Neural crest cell (in vitro differentiated cells): ENCODE measurements around the gene LRTM1. TPM values are rescaled to one million over a fixed set of nuclear protein-coding genes. Genes with fewer than 3 reads are reported as not detected.

Source experiments
- DNase-seq: peaks from one replicate; pipeline ENCODE4 v3.0.0; 2021; ENCODE audit warnings: low read depth, mixed read lengths, low spot score
- H3K27ac Mint-ChIP-seq: one replicate; pipeline ENCODE4 v1.8.0; 2021; ENCODE audit warnings: mild to moderate bottlenecking, mixed read lengths; ENCODE audit not compliant: unreplicated experiment
- H3K27me3 Mint-ChIP-seq: 2 replicates; pipeline ENCODE4 v1.8.0; 2021; ENCODE audit warnings: low read depth, mild to moderate bottlenecking, mixed read lengths
- H3K36me3 Mint-ChIP-seq: 2 replicates; pipeline ENCODE4 v1.8.0; 2021; ENCODE audit warnings: low read depth, mild to moderate bottlenecking, mixed read lengths
- H3K4me1 Mint-ChIP-seq: 2 replicates; pipeline ENCODE4 v1.8.0; 2021; ENCODE audit warnings: mixed read lengths
- H3K4me3 Mint-ChIP-seq: one replicate; pipeline ENCODE4 v1.8.0; 2021; ENCODE audit warnings: mild to moderate bottlenecking, mixed read lengths
- H3K9me3 Mint-ChIP-seq: 2 replicates; pipeline ENCODE4 v1.8.0; 2021; ENCODE audit warnings: mixed read lengths
- total RNA-seq: library from RNA; stranded (reverse); gene quantifications from 2 replicates; pipeline ENCODE4 v1.2.1, GENCODE V29; 2021
- TF ChIP-seq, protein P1 (sequence below): fragments of 200-600 bp; sonication (generic); conservative IDR thresholded peaks from 2 replicates; pipeline ENCODE4 v1.5.0; 2021; ENCODE audit warnings: antibody characterized with exemption, mild to moderate bottlenecking

The LRTM1 gene
- total RNA-seq, 1 donor from 2014 or later = not detected

DNA sequence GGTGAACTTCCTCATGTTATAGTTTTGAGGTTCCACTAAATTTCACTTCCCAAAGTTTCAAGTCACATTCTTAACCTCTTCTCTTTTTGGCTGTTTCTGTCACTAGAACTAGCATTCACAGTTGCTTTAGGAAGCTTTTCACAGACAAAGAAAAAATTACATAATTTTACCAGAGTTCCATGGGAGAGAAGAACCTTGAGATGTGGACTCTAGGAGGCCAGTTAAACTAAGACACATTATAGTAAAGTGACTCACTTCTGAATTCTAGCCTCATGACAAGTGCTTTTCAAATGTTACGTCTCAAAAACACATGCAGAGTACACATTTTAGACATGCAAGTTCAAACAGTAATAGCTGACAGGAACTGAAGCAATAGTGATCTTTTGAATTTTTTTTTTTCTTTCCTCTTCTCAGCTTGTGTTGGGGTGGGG, 39.9 kb upstream of the LRTM1 start:
- peaks cover 10% of the 10 kb centered on the region for H3K9me3 Mint-ChIP-seq
- H3K4me1 Mint-ChIP-seq = peaks cover 55% of the 10 kb centered on the region
- H3K36me3 Mint-ChIP-seq = no peaks in the 10 kb centered on the region
- H3K4me3 Mint-ChIP-seq = no peak overlapping the region
- H3K27ac Mint-ChIP-seq = no peak overlapping the region
- H3K27me3 Mint-ChIP-seq = no peaks in the 10 kb centered on the region
- DNase-seq = no peak
- TF ChIP-seq, protein P1, sequence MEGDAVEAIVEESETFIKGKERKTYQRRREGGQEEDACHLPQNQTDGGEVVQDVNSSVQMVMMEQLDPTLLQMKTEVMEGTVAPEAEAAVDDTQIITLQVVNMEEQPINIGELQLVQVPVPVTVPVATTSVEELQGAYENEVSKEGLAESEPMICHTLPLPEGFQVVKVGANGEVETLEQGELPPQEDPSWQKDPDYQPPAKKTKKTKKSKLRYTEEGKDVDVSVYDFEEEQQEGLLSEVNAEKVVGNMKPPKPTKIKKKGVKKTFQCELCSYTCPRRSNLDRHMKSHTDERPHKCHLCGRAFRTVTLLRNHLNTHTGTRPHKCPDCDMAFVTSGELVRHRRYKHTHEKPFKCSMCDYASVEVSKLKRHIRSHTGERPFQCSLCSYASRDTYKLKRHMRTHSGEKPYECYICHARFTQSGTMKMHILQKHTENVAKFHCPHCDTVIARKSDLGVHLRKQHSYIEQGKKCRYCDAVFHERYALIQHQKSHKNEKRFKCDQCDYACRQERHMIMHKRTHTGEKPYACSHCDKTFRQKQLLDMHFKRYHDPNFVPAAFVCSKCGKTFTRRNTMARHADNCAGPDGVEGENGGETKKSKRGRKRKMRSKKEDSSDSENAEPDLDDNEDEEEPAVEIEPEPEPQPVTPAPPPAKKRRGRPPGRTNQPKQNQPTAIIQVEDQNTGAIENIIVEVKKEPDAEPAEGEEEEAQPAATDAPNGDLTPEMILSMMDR = no peak

- peaks cover 10% of the 10 kb centered on the region for H3K9me3 Mint-ChIP-seq
- no peaks in the 10 kb centered on the region for H3K27me3 Mint-ChIP-seq
- H3K36me3 Mint-ChIP-seq = no peaks in the 10 kb centered on the region
- no peak overlapping the region for H3K27ac Mint-ChIP-seq
- no peak for DNase-seq
- peaks cover 47% of the 10 kb centered on the region for H3K4me1 Mint-ChIP-seq
- TF ChIP-seq, protein P1 = no peak
- no peak overlapping the region for H3K4me3 Mint-ChIP-seq
Measured at GRCh38 chr3:54966979-54967378, 39.1 kb upstream of the LRTM1 start.

DNA sequence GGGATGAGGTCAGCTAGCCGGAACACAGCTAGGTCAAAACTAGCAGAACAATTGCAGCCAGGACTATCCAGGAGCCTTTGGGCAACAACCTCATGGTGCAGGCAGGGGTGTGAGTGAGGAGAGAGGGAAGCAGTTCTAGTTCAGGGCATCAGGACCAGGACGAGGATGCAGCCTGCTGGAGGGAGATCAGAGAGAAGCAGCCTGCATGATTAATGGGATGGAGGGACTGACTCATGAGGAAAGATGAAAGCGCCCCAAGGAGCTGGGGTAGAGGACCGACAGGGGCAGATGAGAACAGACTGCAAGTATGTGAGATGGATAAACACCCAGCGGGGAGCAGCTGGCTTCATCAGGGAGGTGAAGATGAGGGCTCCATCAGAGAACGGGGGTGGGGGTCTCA, 37.9 kb upstream of the LRTM1 start:
- Mint-ChIP-seq H3K27ac (peak overlapping the region; percentile 79), H3K9me3 (peaks cover 5% of the 10 kb centered on the region), H3K27me3 (no peaks in the 10 kb centered on the region), H3K36me3 (no peaks in the 10 kb centered on the region), H3K4me1 (peaks cover 46% of the 10 kb centered on the region), H3K4me3 (no peak overlapping the region)
- no peak for DNase-seq
- TF ChIP-seq, protein P1 = no peak

- no peak overlapping the region for H3K27ac Mint-ChIP-seq
- H3K4me1 Mint-ChIP-seq = peaks cover 53% of the 10 kb centered on the region
- no peaks in the 10 kb centered on the region for H3K27me3 Mint-ChIP-seq
- H3K9me3 Mint-ChIP-seq = peaks cover 5% of the 10 kb centered on the region
- H3K4me3 Mint-ChIP-seq = no peak overlapping the region
- TF ChIP-seq, protein P1 = no peak
- no peaks in the 10 kb centered on the region for H3K36me3 Mint-ChIP-seq
- no peak for DNase-seq
Measured at GRCh38 chr3:54964081-54964480, 36.2 kb upstream of the LRTM1 start.

GRCh38 chr3:54963641-54964040, 35.8 kb upstream of the LRTM1 start:
- H3K4me3 Mint-ChIP-seq = no peak overlapping the region
- H3K27ac Mint-ChIP-seq = no peak overlapping the region

More at GRCh38 chr3:54963641-54964040, 35.8 kb upstream of the LRTM1 start:
- peaks cover 5% of the 10 kb centered on the region for H3K9me3 Mint-ChIP-seq
- no peaks in the 10 kb centered on the region for H3K27me3 Mint-ChIP-seq
- no peak for DNase-seq
- TF ChIP-seq, protein P1 = no peak
- H3K4me1 Mint-ChIP-seq = peaks cover 49% of the 10 kb centered on the region
- H3K36me3 Mint-ChIP-seq = no peaks in the 10 kb centered on the region
